NCI-H1436 (cell line): ENCODE measurements around the gene MYO5A.
"Not testable (repeated sequence)": the region's sequence is repeated elsewhere in the genome, so short reads cannot be mapped to it uniquely, and the experiment has no call there.

Experiments
- DNase-seq: peaks from one replicate; lab custom pipeline; 2025; lab: John Stamatoyannopoulos, UW

The MYO5A gene

GRCh38 chr15:52505151-52505550 is 23.5 kb downstream of the MYO5A start:
- DNase-seq: no peak

DNA sequence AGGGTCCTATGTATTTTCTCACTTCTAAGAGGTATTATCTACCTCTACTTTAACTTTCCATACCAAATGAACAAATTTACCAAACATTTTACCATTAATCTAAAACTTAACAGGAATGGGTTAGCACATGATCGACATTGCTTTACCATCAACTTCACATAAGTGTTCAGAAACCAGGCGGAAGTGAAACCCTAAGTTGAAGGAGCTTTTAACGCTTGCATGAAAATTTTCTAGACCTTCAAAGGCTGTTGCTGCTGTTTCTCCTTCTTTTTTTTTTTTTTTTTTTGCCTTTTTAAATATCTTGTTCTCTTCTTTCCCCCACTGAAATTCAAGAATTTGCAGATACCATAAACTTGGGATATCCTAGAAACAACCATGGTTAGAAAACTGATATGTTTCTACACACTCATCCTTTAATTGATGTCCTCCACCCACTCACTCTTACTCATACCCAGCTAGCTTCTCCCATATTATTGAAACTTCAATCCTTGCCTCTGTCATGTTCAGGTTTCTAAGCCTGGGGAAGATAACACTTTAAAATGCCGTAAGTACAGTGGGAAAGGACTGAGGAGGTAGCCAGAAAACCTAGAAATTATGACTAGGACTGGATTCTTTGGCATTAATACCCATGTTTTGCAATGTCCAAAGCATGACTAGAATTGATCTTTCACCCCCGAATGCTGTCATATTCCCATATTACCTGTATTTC is 24.7 kb downstream of the MYO5A start:
- no peak for DNase-seq

- DNase-seq: no peak
These were observed 26.1 kb downstream of the MYO5A start for GRCh38 chr15:52502608-52503007.

DNA sequence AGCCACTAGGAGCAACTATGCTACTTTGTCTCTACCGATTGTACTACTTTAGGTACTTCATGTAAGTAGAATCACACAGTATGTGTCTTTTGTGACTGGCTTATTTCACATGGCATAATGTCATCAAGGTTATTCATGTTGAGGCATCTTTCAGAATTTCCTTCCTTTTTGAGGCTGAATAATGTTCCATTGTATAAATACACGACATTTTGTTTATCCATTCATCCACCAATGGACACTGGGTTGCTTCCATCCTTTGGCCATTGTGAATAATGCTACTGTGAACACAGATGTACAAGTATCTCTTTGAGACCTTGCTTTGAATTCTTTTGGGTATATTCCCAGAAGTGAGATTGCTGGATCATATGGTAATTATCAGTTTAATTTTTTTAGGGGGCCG is 29.2 kb downstream of the MYO5A start:
- no peak for DNase-seq

DNA sequence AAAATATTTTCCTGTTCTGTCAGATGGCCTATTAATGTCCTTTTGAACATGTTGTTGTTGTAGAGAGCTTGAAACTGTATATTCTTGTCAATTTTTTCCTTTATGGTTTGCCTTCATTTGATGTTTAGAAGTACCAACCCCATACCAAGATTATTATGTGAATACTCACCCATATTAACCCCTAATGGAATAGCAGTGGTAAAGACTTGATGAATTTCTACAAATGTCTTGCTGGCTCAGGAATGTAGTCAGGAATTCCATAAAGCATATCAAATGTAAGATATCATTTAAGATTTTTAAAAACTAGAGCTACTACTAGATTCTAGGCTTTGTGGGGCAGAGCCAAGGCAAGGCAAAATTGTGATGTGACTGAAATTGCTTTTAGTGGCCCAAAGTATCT is 30.0 kb downstream of the MYO5A start:
- DNase-seq: no peak

DNA sequence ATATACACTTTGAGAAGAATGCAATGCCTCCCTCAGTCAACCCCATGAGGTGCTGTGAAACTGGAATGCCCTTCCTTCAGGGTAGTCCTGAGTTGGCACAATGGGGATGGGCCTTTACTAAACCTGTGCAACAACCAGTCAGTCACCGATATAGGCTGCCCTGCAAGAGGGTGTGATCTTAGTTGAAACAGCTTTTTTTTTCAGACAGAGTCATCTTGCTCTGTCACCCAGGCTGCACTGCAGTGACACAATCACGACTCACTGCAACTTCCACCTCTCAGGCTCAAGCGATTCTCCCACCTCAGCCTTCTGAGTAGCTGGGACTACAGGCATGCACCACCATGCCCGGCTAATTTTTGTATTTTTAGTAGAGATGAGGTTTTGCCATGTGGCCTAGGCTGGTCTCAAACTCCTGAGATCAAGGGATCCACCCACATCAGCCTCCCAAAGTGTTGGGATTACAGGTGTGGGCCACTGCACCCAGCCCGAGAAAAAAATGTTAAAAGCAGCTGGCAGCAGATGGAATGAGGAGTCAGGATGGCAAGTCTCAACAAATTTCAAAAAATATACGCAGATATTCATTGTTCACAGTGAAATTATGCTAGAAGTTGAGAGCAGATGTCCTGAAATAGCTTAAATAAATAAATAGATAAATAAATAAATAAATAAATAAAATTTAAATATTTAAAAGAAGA is 31.8 kb downstream of the MYO5A start:
- no peak for DNase-seq

DNA sequence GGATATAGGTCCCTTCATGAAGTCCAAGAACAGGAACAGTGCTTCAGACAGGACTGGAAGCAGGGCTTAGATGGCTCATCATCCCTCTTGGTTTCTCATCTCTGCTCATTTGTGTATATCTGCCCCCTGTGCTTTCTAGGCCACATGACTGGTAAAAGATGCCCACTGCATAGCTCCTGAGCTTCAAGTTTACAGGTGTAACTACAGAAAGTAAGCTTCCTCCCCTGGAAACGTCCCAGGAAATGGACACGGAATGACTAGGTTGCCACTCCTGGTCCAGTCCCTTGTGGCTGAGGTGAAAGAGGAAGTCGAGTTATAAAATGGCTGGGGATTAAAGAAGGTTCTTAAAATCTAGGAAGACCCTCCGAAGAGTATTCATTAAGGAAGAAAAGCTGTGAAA is 32.5 kb downstream of the MYO5A start:
- no peak for DNase-seq

GRCh38 chr15:52495125-52495524 is 33.6 kb downstream of the MYO5A start:
- no peak for DNase-seq

- no peak for DNase-seq
These were observed 34.7 kb downstream of the MYO5A start for GRCh38 chr15:52493968-52494367.

- no peak for DNase-seq
These were observed 36.5 kb downstream of the MYO5A start for GRCh38 chr15:52492132-52492531.

- no peak for DNase-seq
These were observed 37.2 kb downstream of the MYO5A start for GRCh38 chr15:52491472-52491871.

- DNase-seq: not testable (repeated sequence)
These were observed 39.2 kb downstream of the MYO5A start for GRCh38 chr15:52489430-52489829.

GRCh38 chr15:52488830-52489229 is 39.9 kb downstream of the MYO5A start:
- DNase-seq: no peak

DNA sequence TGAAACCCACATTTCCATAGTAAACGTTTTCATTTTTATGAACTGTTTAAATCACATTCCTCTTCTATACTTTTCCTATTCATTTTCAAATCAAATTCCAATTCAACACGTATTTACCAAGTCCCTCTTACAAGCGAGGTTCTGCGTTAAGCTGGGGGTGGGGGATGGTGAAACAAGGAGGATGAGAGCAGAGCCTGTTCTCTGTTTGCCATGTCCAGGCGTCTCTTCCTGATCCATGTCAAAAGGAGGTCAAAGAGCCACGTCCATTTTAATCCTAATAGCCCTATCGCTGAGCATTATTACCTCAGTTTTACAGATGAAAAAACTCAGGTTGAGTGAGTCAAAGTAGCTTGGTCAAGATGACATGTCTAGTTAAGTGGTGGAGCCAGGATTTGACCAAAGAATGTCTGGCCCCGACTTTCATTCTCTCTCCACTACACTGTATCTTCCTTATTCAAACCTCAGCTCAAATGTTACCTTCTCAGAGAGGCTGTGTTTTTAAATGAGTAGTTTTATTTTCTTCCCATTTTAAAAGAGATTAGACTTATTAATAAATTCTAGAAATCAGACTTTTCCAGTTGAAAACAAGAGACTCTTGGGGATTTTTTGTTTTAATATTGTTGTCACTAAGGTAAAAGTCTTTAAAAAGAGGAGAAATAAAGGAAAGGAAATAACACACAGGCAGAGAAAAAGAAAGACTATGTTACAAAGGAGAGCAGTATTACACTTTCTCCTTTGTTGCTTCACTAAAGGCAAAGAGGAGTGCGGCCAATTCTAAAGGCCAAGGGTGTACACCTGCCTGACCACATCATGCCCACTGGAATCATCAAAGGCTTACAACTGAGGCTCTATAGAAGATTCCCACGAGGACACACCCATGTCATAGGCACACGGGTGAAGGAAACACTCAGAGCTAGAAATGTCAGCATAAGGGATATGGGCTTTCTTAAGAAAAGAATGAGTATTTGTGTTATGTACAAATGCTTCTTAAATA is 42.4 kb downstream of the MYO5A start:
- DNase-seq: no peak

GRCh38 chr15:52485290-52485689 is 43.4 kb downstream of the MYO5A start:
- no peak for DNase-seq

GRCh38 chr15:52483707-52484106 is 45.0 kb downstream of the MYO5A start:
- DNase-seq: no peak

DNA sequence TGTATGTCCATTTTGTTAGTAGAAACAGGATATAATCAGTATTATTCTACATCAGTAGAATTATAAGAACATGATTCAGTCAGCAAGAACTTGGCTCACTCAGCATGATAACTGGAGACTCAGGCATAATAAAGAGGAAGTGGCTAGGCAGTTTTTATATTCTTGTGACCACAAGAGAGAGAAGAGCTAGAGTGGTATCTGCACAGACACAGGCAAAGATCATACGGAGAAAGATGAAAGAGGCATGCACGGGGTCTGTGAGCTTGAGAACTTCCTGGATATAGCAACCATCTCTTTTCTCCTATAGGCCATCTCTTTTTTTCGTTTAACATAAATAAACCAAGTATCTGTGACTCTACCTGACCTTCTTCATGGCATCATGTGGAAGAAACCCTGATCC is 46.8 kb downstream of the MYO5A start:
- DNase-seq: no peak

GRCh38 chr15:52480990-52481389 is 47.7 kb downstream of the MYO5A start:
- DNase-seq: no peak

- DNase-seq: no peak
These were observed 62.0 kb downstream of the MYO5A start for GRCh38 chr15:52466716-52467115.

GRCh38 chr15:52466134-52466701 is 62.5 kb downstream of the MYO5A start:
- DNase-seq: no peak

- no peak for DNase-seq
These were observed 64.2 kb downstream of the MYO5A start for GRCh38 chr15:52464478-52464877.

DNA sequence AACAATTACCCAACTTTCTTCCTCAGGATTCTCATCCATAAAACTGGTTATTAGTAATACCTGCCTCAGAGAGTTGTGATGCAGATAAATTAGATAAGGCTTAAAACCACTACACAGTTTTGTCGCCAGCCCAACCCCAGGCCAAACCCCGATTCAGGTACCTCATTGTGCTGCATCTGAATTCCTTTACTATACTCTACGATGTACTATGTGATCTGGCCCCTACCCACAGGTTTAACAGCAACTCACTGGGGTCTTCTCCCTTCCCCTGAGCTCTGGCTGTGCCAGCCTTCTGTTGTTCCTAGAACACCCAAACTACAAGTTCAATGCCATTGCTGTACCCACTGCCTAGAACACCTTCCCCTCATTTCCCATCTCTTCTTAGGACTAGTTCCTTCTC is 64.6 kb downstream of the MYO5A start:
- DNase-seq: no peak
